OCI-LY1 (cell line): ENCODE data around the gene DTX2.

ENCODE experiments used
- H2AFZ ChIP-seq: fragments of 200-600 bp; sonication (generic), shearing (Covaris generic); 2 replicates; pipeline ENCODE4 v1.6.0; 2014; ENCODE audit warnings: antibody characterized with exemption, mild to moderate bottlenecking, low read length
- H3F3A ChIP-seq: fragments of 200-600 bp; sonication (generic), shearing (Covaris generic); 2 replicates; pipeline ENCODE4 v1.6.0; 2014; ENCODE audit warnings: mild to moderate bottlenecking, antibody characterized with exemption, low read length, moderate library complexity; ENCODE audit not compliant: insufficient read depth
- H3K27ac ChIP-seq: fragments of 200-600 bp; sonication (generic); 2 replicates; pipeline ENCODE4 v1.5.1; 2014; ENCODE audit warnings: low read length, mixed run types, mild to moderate bottlenecking, low read depth; ENCODE audit not compliant: poor library complexity, severe bottlenecking
- H3K27me3 ChIP-seq: fragments of 200-600 bp; sonication (generic); 2 replicates; pipeline ENCODE4 v1.6.0; 2014; ENCODE audit warnings: antibody characterized with exemption, mild to moderate bottlenecking, low read length, moderate library complexity; ENCODE audit not compliant: insufficient read depth
- H3K36me3 ChIP-seq: fragments of 200-600 bp; sonication (generic); 2 replicates; pipeline ENCODE4 v1.6.1; 2014; ENCODE audit warnings: mild to moderate bottlenecking, antibody characterized with exemption, low read length, moderate library complexity, mixed read lengths; ENCODE audit not compliant: insufficient read depth
- H3K4me1 ChIP-seq: fragments of 200-600 bp; sonication (generic); 2 replicates; pipeline ENCODE4 v1.5.1; 2014; ENCODE audit warnings: mild to moderate bottlenecking, low read length, moderate library complexity; ENCODE audit not compliant: insufficient read depth, severe bottlenecking
- H3K4me2 ChIP-seq: fragments of 200-600 bp; sonication (generic), shearing (Covaris generic); 2 replicates; pipeline ENCODE4 v1.6.1; 2014; ENCODE audit warnings: low read length
- H3K4me3 ChIP-seq: fragments of 200-600 bp; sonication (generic); 2 replicates; pipeline ENCODE4 v1.5.1; 2014; ENCODE audit warnings: low read length, low read depth, mild to moderate bottlenecking, mixed read lengths; ENCODE audit not compliant: poor library complexity, severe bottlenecking
- H3K79me2 ChIP-seq: fragments of 200-600 bp; shearing (Covaris generic); 2 replicates; pipeline ENCODE4 v1.6.1; 2016; ENCODE audit warnings: mixed run types, low read length, mixed read lengths; ENCODE audit not compliant: insufficient read depth
- H3K9ac ChIP-seq: fragments of 200-600 bp; sonication (generic), shearing (Covaris generic); 2 replicates; pipeline ENCODE4 v1.6.1; 2014; ENCODE audit warnings: mild to moderate bottlenecking, low read length, mixed read lengths
- H3K9me2 ChIP-seq: fragments of 200-600 bp; sonication (generic), shearing (Covaris generic); 2 replicates; pipeline ENCODE4 v1.6.1; 2014; ENCODE audit warnings: low read depth, mild to moderate bottlenecking, low read length, mixed read lengths
- H3K9me3 ChIP-seq: fragments of 200-600 bp; shearing (Covaris generic); 2 replicates; pipeline ENCODE4 v1.6.1; 2014; ENCODE audit warnings: low read length, mixed read lengths
- H4K20me1 ChIP-seq: fragments of 200-600 bp; sonication (generic), shearing (Covaris generic); 2 replicates; pipeline ENCODE4 v1.6.0; 2016; ENCODE audit warnings: mild to moderate bottlenecking, low read length; ENCODE audit not compliant: insufficient read depth
- EZH2 ChIP-seq: fragments of 200-600 bp; sonication (generic), shearing (Covaris generic); IDR thresholded peaks from 2 replicates; pipeline ENCODE4 v1.8.0; 2017; ENCODE audit warnings: borderline replicate concordance, mixed run types, mild to moderate bottlenecking, antibody characterized with exemption, low read length, moderate library complexity, mixed read lengths
- TF ChIP-seq, protein P1 (sequence below): fragments of 200-600 bp; sonication (generic), shearing (Covaris generic); IDR thresholded peaks from 2 replicates; pipeline ENCODE4 v1.5.1; 2017; ENCODE audit warnings: mild to moderate bottlenecking, antibody characterized with exemption, low read length, moderate library complexity, mixed read lengths

Gene DTX2

GRCh38 chr7:76512941-76513816, 51.7 kb downstream of the DTX2 start:
- no peaks in the 10 kb centered on the region for H3K4me1 ChIP-seq
- no peaks in the 10 kb centered on the region for H4K20me1 ChIP-seq
- no peaks in the 10 kb centered on the region for H3K9me2 ChIP-seq
- no peak overlapping the region for H3K4me2 ChIP-seq
- H3K9ac ChIP-seq, result no peak overlapping the region
- no peak overlapping the region for H3K4me3 ChIP-seq
- no peaks in the 10 kb centered on the region for H3F3A ChIP-seq
- no peak overlapping the region for H2AFZ ChIP-seq
- H3K27me3 ChIP-seq, result 0 out of 2 replicates have a peak, but pooled peaks cover 6% of the 10 kb centered on the region
- TF ChIP-seq EZH2, result no peak
- no peak overlapping the region for H3K27ac ChIP-seq
- no peaks in the 10 kb centered on the region for H3K36me3 ChIP-seq
- no peaks in the 10 kb centered on the region for H3K9me3 ChIP-seq
- no peaks in the 10 kb centered on the region for H3K79me2 ChIP-seq

DNA sequence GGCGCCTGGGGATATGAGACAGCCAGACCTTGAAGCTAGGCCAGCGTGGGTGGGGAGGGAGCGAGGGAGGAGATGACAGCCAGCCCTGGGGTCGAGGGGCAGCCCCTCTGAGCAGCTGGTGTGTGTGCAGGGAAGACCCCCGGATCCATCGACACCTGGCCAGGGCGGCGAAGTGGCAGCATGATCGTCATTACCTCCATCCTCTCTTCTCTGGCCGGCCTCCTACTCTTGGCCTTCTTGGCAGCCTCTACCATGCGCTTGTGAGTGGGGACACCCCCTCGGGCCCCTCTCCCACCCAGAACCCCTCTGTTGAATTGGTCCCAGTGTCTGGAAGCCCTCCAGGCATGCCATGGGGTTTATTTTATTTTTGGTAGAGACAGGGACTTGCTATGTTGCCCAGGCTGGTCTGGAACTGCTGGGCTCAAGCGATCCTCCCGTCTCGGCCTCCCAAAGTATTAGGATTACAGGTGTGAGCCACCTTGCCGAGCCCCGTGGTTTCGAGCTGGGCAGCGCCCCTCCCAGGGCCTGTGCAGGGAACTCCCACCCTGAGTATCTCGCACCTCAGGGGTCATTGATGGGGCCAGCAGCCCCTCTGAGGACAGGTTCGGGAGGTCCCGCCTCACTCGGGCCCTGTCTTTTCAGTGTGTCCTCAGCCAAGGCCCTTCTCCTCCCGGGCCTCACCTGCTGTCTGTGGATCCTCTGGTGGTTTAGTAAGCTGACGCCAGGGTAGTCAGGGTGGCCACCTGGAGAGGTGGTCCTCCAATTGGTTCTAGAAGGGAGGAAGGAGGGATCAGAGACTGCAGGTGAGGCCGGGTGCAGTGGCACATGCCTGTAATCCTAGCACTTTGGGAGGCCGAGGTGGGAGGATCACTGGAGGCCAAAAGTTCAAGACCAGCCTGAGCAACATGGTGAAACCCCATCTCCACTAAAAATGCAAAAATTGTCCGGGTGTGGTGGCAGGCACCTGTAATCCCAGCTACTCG, 52.6 kb downstream of the DTX2 start:
- H3K27me3 ChIP-seq, result 0 out of 2 replicates have a peak, but pooled peaks cover 6% of the 10 kb centered on the region
- H3F3A ChIP-seq, result no peaks in the 10 kb centered on the region
- no peaks in the 10 kb centered on the region for H3K79me2 ChIP-seq
- no peaks in the 10 kb centered on the region for H4K20me1 ChIP-seq
- H3K27ac ChIP-seq, result no peak overlapping the region
- H3K9me3 ChIP-seq, result no peaks in the 10 kb centered on the region
- no peak overlapping the region for H3K9ac ChIP-seq
- H3K4me2 ChIP-seq, result no peak overlapping the region
- H2AFZ ChIP-seq, result no peak overlapping the region
- TF ChIP-seq, protein P1, sequence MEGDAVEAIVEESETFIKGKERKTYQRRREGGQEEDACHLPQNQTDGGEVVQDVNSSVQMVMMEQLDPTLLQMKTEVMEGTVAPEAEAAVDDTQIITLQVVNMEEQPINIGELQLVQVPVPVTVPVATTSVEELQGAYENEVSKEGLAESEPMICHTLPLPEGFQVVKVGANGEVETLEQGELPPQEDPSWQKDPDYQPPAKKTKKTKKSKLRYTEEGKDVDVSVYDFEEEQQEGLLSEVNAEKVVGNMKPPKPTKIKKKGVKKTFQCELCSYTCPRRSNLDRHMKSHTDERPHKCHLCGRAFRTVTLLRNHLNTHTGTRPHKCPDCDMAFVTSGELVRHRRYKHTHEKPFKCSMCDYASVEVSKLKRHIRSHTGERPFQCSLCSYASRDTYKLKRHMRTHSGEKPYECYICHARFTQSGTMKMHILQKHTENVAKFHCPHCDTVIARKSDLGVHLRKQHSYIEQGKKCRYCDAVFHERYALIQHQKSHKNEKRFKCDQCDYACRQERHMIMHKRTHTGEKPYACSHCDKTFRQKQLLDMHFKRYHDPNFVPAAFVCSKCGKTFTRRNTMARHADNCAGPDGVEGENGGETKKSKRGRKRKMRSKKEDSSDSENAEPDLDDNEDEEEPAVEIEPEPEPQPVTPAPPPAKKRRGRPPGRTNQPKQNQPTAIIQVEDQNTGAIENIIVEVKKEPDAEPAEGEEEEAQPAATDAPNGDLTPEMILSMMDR, result no peak
- TF ChIP-seq EZH2, result no peak
- H3K9me2 ChIP-seq, result no peaks in the 10 kb centered on the region
- no peaks in the 10 kb centered on the region for H3K4me1 ChIP-seq
- no peak overlapping the region for H3K4me3 ChIP-seq
- no peaks in the 10 kb centered on the region for H3K36me3 ChIP-seq

DNA sequence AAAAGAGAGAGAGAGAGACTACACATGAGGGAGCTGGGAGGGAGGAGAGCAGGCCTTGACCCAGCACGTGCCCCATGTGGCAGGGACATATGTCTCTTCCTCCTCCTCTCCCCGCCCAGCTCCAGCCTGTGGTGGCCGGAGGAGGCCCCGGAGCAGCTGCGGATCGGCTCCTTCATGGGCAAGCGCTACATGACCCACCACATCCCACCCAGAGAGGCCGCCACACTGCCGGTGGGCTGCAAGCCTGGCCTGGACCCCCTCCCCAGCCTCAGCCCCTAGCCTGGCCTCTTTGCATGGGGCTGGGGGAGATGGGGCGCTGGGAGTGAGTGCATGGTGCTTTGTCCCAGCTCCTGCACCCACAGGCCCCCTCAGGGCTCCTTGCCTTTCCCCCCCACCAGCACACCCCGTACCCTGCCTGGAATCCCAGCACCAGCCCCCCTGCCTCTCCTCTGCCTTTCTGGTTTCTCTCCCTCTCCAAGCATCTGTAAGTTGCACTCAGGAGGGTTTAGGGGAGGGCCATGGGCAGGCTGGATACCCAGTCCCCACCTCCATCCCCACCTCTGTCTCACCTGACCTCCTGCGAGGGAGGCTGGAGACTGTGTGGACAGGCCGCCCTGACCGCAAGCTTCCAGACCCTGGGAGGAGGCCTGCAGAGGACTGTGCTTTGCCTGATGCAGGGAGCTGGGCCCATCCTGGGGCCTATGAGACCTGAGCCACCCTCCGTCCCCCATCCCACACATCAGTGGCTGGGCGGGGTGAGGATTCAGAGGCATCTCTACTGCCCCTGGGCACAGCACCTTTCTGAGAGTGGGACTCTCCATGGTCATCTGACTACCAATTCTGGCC, 53.6 kb downstream of the DTX2 start:
- no peaks in the 10 kb centered on the region for H3K4me1 ChIP-seq
- no peak overlapping the region for H3K4me3 ChIP-seq
- no peaks in the 10 kb centered on the region for H3K9me3 ChIP-seq
- no peaks in the 10 kb centered on the region for H3F3A ChIP-seq
- H2AFZ ChIP-seq, result no peak overlapping the region
- H3K4me2 ChIP-seq, result no peak overlapping the region
- 0 out of 2 replicates have a peak, but pooled peaks cover 6% of the 10 kb centered on the region for H3K27me3 ChIP-seq
- H3K9me2 ChIP-seq, result no peaks in the 10 kb centered on the region
- no peaks in the 10 kb centered on the region for H3K79me2 ChIP-seq
- H4K20me1 ChIP-seq, result no peaks in the 10 kb centered on the region
- TF ChIP-seq EZH2, result no peak
- TF ChIP-seq, protein P1, result no peak
- no peak overlapping the region for H3K9ac ChIP-seq
- H3K36me3 ChIP-seq, result no peaks in the 10 kb centered on the region
- H3K27ac ChIP-seq, result no peak overlapping the region
